ENCODE data around the gene TEX22. TPM values are rescaled to one million over a fixed set of nuclear protein-coding genes. Genes with fewer than 3 reads are reported as not detected.

The TEX22 gene
- total RNA-seq, 1 experiment from 2014 or later = 0.87 TPM

DNA sequence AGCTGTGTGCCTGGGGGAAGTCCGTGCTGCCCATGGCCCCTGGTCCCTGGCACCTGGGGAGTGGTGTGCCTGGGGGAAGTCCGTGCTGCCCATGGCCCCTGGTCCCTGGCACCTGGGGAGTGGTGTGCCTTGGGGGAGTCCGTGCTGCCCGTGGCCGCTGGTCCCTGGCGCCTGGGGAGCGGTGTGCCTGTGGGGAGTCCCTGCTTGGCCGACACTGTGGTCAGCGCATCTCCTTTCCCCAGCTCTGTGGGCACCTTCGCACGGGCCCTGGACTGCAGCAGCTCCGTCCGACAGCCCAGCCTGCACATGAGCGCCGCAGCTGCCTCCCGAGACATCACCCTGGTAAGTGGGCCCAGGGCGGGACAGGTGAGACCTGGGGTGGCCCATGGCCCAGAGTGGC, 61.8 kb downstream of the TEX22 start (continued):
- TF ChIP-seq, protein P1, sequence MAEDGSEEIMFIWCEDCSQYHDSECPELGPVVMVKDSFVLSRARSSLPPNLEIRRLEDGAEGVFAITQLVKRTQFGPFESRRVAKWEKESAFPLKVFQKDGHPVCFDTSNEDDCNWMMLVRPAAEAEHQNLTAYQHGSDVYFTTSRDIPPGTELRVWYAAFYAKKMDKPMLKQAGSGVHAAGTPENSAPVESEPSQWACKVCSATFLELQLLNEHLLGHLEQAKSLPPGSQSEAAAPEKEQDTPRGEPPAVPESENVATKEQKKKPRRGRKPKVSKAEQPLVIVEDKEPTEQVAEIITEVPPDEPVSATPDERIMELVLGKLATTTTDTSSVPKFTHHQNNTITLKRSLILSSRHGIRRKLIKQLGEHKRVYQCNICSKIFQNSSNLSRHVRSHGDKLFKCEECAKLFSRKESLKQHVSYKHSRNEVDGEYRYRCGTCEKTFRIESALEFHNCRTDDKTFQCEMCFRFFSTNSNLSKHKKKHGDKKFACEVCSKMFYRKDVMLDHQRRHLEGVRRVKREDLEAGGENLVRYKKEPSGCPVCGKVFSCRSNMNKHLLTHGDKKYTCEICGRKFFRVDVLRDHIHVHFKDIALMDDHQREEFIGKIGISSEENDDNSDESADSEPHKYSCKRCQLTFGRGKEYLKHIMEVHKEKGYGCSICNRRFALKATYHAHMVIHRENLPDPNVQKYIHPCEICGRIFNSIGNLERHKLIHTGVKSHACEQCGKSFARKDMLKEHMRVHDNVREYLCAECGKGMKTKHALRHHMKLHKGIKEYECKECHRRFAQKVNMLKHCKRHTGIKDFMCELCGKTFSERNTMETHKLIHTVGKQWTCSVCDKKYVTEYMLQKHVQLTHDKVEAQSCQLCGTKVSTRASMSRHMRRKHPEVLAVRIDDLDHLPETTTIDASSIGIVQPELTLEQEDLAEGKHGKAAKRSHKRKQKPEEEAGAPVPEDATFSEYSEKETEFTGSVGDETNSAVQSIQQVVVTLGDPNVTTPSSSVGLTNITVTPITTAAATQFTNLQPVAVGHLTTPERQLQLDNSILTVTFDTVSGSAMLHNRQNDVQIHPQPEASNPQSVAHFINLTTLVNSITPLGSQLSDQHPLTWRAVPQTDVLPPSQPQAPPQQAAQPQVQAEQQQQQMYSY (CRISPR knock-in tag; IDR thresholded peaks at IDR 0.05) = no peak
- TF ChIP-seq ZNF416 (CRISPR knock-in tag; IDR thresholded peaks at IDR 0.05) = no peak

DNA sequence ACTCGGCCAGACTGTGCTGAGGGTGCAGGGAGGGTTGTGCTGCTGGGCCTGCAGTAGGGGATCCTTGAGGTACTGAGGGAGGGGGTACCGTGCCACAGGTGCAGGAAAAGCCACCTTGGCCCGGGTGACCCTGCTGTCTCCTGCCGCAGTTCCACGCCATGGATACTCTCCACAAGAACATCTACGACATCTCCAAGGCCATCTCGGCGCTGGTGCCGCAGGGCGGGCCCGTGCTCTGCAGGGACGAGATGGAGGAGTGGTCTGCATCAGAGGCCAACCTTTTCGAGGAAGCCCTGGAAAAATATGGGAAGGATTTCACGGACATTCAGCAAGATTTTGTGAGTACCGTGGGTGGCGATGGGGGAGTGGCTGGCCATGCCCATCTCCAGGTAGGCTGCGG, 62.3 kb downstream of the TEX22 start:
- Mint-ChIP-seq H3K4me1 (no peaks in the 10 kb centered on the region), H3K36me3 (peaks cover 22% of the 10 kb centered on the region), H3K4me3 (no peak overlapping the region), H3K27me3 (ENCODE audit: low read depth) (no peaks in the 10 kb centered on the region), H3K9me3 (no peaks in the 10 kb centered on the region), H3K27ac (no peak overlapping the region)
- CTCF ChIA-PET = no interaction called here
- DNase-seq (ENCODE audit: low spot score) (no peak), ATAC-seq (no peak)
- TF ChIP-seq NR3C1 (CRISPR knock-in tag; conservative IDR thresholded peaks at IDR 0.05; ENCODE audit: low read depth) = no peak
- POLR2A ChIA-PET = no interaction called here

DNA sequence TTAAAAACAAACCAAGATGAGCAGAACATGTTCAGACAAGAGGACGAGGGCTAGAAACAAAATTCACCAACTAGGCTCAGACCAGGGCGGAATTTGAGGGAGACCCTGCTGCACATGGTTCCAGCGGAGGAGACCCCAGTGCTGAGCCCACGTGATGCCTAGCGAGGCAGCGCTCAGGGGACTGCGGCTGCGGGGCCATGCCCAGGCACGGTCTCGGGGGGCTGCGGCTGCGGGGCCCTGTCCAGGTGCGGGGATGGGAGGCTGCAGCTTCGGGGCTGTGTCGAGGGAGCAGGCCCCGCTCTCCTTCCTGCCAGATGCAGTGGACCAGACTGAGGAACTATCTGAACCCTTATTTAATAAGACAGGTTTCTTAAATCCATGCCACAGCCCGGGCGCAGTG, 63.6 kb downstream of the TEX22 start:
- POLR2A ChIA-PET = no interaction called here
- ATAC-seq = no peak
- no peak overlapping the region for H3K4me3 Mint-ChIP-seq
- TF ChIP-seq, protein P2, sequence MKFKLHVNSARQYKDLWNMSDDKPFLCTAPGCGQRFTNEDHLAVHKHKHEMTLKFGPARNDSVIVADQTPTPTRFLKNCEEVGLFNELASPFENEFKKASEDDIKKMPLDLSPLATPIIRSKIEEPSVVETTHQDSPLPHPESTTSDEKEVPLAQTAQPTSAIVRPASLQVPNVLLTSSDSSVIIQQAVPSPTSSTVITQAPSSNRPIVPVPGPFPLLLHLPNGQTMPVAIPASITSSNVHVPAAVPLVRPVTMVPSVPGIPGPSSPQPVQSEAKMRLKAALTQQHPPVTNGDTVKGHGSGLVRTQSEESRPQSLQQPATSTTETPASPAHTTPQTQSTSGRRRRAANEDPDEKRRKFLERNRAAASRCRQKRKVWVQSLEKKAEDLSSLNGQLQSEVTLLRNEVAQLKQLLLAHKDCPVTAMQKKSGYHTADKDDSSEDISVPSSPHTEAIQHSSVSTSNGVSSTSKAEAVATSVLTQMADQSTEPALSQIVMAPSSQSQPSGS (CRISPR knock-in tag; IDR thresholded peaks at IDR 0.05; ENCODE audit: borderline replicate concordance, low read depth) = no peak
- TF ChIP-seq, protein P3, sequence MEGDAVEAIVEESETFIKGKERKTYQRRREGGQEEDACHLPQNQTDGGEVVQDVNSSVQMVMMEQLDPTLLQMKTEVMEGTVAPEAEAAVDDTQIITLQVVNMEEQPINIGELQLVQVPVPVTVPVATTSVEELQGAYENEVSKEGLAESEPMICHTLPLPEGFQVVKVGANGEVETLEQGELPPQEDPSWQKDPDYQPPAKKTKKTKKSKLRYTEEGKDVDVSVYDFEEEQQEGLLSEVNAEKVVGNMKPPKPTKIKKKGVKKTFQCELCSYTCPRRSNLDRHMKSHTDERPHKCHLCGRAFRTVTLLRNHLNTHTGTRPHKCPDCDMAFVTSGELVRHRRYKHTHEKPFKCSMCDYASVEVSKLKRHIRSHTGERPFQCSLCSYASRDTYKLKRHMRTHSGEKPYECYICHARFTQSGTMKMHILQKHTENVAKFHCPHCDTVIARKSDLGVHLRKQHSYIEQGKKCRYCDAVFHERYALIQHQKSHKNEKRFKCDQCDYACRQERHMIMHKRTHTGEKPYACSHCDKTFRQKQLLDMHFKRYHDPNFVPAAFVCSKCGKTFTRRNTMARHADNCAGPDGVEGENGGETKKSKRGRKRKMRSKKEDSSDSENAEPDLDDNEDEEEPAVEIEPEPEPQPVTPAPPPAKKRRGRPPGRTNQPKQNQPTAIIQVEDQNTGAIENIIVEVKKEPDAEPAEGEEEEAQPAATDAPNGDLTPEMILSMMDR (IDR thresholded peaks at IDR 0.05) = no peak
- TF ChIP-seq, protein P4, sequence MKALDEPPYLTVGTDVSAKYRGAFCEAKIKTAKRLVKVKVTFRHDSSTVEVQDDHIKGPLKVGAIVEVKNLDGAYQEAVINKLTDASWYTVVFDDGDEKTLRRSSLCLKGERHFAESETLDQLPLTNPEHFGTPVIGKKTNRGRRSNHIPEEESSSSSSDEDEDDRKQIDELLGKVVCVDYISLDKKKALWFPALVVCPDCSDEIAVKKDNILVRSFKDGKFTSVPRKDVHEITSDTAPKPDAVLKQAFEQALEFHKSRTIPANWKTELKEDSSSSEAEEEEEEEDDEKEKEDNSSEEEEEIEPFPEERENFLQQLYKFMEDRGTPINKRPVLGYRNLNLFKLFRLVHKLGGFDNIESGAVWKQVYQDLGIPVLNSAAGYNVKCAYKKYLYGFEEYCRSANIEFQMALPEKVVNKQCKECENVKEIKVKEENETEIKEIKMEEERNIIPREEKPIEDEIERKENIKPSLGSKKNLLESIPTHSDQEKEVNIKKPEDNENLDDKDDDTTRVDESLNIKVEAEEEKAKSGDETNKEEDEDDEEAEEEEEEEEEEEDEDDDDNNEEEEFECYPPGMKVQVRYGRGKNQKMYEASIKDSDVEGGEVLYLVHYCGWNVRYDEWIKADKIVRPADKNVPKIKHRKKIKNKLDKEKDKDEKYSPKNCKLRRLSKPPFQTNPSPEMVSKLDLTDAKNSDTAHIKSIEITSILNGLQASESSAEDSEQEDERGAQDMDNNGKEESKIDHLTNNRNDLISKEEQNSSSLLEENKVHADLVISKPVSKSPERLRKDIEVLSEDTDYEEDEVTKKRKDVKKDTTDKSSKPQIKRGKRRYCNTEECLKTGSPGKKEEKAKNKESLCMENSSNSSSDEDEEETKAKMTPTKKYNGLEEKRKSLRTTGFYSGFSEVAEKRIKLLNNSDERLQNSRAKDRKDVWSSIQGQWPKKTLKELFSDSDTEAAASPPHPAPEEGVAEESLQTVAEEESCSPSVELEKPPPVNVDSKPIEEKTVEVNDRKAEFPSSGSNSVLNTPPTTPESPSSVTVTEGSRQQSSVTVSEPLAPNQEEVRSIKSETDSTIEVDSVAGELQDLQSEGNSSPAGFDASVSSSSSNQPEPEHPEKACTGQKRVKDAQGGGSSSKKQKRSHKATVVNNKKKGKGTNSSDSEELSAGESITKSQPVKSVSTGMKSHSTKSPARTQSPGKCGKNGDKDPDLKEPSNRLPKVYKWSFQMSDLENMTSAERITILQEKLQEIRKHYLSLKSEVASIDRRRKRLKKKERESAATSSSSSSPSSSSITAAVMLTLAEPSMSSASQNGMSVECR (CRISPR knock-in tag; IDR thresholded peaks at IDR 0.05; ENCODE audit: borderline replicate concordance) = no peak
- TF ChIP-seq RELA (CRISPR knock-in tag; IDR thresholded peaks at IDR 0.05; ENCODE audit: borderline replicate concordance) (no peak), RORB (CRISPR knock-in tag; IDR thresholded peaks at IDR 0.05) (no peak), TCF7 (CRISPR knock-in tag; IDR thresholded peaks at IDR 0.05; ENCODE audit: low read depth) (no peak), NFYB (CRISPR knock-in tag; conservative IDR thresholded peaks at IDR 0.05; ENCODE audit: low read depth) (no peak), FOXK1 (CRISPR knock-in tag; IDR thresholded peaks at IDR 0.05) (no peak), PRRX2 (CRISPR knock-in tag; IDR thresholded peaks at IDR 0.05) (no peak), JUN (CRISPR knock-in tag; IDR thresholded peaks at IDR 0.05) (no peak)
- TF ChIP-seq, protein P5, sequence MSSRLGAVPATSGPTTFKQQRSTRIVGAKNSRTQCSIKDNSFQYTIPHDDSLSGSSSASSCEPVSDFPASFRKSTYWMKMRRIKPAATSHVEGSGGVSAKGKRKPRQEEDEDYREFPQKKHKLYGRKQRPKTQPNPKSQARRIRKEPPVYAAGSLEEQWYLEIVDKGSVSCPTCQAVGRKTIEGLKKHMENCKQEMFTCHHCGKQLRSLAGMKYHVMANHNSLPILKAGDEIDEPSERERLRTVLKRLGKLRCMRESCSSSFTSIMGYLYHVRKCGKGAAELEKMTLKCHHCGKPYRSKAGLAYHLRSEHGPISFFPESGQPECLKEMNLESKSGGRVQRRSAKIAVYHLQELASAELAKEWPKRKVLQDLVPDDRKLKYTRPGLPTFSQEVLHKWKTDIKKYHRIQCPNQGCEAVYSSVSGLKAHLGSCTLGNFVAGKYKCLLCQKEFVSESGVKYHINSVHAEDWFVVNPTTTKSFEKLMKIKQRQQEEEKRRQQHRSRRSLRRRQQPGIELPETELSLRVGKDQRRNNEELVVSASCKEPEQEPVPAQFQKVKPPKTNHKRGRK (CRISPR knock-in tag; IDR thresholded peaks at IDR 0.05; ENCODE audit: borderline replicate concordance) = no peak
- TF ChIP-seq, protein P6, sequence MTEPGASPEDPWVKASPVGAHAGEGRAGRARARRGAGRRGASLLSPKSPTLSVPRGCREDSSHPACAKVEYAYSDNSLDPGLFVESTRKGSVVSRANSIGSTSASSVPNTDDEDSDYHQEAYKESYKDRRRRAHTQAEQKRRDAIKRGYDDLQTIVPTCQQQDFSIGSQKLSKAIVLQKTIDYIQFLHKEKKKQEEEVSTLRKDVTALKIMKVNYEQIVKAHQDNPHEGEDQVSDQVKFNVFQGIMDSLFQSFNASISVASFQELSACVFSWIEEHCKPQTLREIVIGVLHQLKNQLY (CRISPR knock-in tag; IDR thresholded peaks at IDR 0.05) = no peak
- TF ChIP-seq, protein P7, sequence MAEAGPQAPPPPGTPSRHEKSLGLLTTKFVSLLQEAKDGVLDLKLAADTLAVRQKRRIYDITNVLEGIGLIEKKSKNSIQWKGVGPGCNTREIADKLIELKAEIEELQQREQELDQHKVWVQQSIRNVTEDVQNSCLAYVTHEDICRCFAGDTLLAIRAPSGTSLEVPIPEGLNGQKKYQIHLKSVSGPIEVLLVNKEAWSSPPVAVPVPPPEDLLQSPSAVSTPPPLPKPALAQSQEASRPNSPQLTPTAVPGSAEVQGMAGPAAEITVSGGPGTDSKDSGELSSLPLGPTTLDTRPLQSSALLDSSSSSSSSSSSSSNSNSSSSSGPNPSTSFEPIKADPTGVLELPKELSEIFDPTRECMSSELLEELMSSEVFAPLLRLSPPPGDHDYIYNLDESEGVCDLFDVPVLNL (CRISPR knock-in tag; IDR thresholded peaks at IDR 0.05; ENCODE audit: borderline replicate concordance, low read depth) = no peak

More for the DNA sequence above, 63.6 kb downstream of the TEX22 start:
- no peak for DNase-seq (ENCODE audit: low spot score)
- no peaks in the 10 kb centered on the region for H3K9me3 Mint-ChIP-seq
- H3K36me3 Mint-ChIP-seq = peaks cover 20% of the 10 kb centered on the region
- H3K27me3 Mint-ChIP-seq (ENCODE audit: low read depth) = no peaks in the 10 kb centered on the region
- no peaks in the 10 kb centered on the region for H3K4me1 Mint-ChIP-seq
- H3K27ac Mint-ChIP-seq = peak overlapping the region; percentile 84
- CTCF ChIA-PET = no interaction called here

Measured in WTC11 (cell line).